Measurements from ENCODE around the gene IGSF21. TPM values are rescaled to one million over a fixed set of nuclear protein-coding genes. Genes with fewer than 3 reads are reported as not detected.

IGSF21 gene
- total and polyA plus RNA-seq, 10 of the 15 experiments (the other 5 are each of a cell fraction or from before 2014, with no cell fraction given), result 0.03 to 0.49 TPM; not detected in 8

DNA sequence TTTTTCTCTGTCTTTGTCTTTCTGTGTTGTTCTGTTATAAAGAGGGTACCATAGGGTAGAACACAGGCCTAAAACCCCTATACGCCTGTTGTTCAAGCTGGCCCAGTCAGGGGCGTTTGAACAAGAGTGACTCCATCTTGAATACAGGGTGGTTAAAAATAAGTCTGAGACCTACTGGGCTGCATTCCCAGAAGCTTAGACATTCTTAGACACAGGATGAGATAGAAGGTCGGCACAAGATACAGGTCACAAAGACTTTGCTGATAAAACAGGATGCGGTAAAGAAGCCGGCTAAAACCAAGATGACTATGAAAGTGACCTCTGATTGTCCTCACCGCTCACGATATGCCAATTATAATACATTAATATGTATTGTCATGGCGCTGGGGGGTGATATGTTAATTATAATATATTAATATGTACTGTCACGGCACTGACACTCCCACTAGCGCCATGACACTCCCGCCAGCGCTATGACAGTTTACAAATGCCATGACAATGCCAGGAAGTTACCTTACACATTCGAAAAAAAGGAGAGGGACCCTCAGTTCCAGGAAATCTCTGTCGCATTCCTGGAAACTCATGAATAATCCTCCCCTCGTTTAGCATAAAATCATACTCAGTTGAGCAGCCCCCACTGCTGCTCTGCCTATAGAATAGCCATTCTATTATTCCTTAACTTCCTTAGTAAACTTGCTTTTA, 314.6 kb downstream of the IGSF21 start:
- Histone ChIP-seq H3K4me1 (ENCODE audit: control insufficient read depth, insufficient read depth, low read length) (no peaks in the 10 kb centered on the region), H3K4me3 (no peak overlapping the region), H3K79me2 (ENCODE audit: control insufficient read depth, insufficient read depth, low read length) (no peaks in the 10 kb centered on the region), H3K36me3 (ENCODE audit: control insufficient read depth in 2 of 2, insufficient read depth in 2 of 2, low read length in 1 of 2) (no peaks in the 10 kb centered on the region), H3K9me3 (replicated peaks; ENCODE audit: control insufficient read depth, insufficient read depth, low read length) (no peaks in the 10 kb centered on the region; the same call in 2 of the 3 replicates), H3K27me3 (replicated peaks in 1 of 2; ENCODE audit: control insufficient read depth in 2 of 2, insufficient read depth in 2 of 2, low read length in 1 of 2) (no peaks in the 10 kb centered on the region), H4K20me1 (ENCODE audit: control insufficient read depth, insufficient read depth) (no peaks in the 10 kb centered on the region), H2AFZ (ENCODE audit: control insufficient read depth, low read depth, low read length) (no peak overlapping the region), H3K4me2 (ENCODE audit: control insufficient read depth, insufficient read depth) (no peak overlapping the region), H3K27ac (ENCODE audit: control insufficient read depth, insufficient read depth) (no peak overlapping the region), H3K9ac (ENCODE audit: control insufficient read depth, insufficient read depth, low read length) (no peak overlapping the region)
- SMC1A ChIA-PET (ENCODE audit: uncharacterized antibody, unreplicated experiment), result no interaction called here
- DNase-seq (ENCODE audit: low read depth, low spot score) (no peak), ATAC-seq (no peak), FAIRE-seq (no peak)
- POLR2A ChIA-PET, result no interaction called here
- CTCF ChIA-PET, result no interaction called here
- TF ChIP-seq, protein P1, sequence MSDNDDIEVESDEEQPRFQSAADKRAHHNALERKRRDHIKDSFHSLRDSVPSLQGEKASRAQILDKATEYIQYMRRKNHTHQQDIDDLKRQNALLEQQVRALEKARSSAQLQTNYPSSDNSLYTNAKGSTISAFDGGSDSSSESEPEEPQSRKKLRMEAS (IDR thresholded peaks at IDR 0.05; ENCODE audit: low read depth, low read length), result no peak
- TF ChIP-seq, protein P2, sequence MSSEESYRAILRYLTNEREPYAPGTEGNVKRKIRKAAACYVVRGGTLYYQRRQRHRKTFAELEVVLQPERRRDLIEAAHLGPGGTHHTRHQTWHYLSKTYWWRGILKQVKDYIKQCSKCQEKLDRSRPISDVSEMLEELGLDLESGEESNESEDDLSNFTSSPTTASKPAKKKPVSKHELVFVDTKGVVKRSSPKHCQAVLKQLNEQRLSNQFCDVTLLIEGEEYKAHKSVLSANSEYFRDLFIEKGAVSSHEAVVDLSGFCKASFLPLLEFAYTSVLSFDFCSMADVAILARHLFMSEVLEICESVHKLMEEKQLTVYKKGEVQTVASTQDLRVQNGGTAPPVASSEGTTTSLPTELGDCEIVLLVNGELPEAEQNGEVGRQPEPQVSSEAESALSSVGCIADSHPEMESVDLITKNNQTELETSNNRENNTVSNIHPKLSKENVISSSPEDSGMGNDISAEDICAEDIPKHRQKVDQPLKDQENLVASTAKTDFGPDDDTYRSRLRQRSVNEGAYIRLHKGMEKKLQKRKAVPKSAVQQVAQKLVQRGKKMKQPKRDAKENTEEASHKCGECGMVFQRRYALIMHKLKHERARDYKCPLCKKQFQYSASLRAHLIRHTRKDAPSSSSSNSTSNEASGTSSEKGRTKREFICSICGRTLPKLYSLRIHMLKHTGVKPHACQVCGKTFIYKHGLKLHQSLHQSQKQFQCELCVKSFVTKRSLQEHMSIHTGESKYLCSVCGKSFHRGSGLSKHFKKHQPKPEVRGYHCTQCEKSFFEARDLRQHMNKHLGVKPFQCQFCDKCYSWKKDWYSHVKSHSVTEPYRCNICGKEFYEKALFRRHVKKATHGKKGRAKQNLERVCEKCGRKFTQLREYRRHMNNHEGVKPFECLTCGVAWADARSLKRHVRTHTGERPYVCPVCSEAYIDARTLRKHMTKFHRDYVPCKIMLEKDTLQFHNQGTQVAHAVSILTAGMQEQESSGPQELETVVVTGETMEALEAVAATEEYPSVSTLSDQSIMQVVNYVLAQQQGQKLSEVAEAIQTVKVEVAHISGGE (CRISPR knock-in tag; IDR thresholded peaks at IDR 0.05), result no peak
- TF ChIP-seq IKZF1 (conservative IDR thresholded peaks at IDR 0.05) (no peak), TBL1XR1 (IDR thresholded peaks at IDR 0.05; ENCODE audit: low read depth, low read length) (no peak), GATAD2B (conservative IDR thresholded peaks at IDR 0.05; ENCODE audit: low read depth) (no peak), ZNF622 (IDR thresholded peaks at IDR 0.05) (no peak), TCF3 (IDR thresholded peaks at IDR 0.05; ENCODE audit: borderline replicate concordance, insufficient read depth, low read depth, low read length) (no peak), NBN (IDR thresholded peaks at IDR 0.05) (no peak)
- TF ChIP-seq, protein P3, sequence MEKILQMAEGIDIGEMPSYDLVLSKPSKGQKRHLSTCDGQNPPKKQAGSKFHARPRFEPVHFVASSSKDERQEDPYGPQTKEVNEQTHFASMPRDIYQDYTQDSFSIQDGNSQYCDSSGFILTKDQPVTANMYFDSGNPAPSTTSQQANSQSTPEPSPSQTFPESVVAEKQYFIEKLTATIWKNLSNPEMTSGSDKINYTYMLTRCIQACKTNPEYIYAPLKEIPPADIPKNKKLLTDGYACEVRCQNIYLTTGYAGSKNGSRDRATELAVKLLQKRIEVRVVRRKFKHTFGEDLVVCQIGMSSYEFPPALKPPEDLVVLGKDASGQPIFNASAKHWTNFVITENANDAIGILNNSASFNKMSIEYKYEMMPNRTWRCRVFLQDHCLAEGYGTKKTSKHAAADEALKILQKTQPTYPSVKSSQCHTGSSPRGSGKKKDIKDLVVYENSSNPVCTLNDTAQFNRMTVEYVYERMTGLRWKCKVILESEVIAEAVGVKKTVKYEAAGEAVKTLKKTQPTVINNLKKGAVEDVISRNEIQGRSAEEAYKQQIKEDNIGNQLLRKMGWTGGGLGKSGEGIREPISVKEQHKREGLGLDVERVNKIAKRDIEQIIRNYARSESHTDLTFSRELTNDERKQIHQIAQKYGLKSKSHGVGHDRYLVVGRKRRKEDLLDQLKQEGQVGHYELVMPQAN (conservative IDR thresholded peaks at IDR 0.05), result no peak
- TF ChIP-seq, protein P4, sequence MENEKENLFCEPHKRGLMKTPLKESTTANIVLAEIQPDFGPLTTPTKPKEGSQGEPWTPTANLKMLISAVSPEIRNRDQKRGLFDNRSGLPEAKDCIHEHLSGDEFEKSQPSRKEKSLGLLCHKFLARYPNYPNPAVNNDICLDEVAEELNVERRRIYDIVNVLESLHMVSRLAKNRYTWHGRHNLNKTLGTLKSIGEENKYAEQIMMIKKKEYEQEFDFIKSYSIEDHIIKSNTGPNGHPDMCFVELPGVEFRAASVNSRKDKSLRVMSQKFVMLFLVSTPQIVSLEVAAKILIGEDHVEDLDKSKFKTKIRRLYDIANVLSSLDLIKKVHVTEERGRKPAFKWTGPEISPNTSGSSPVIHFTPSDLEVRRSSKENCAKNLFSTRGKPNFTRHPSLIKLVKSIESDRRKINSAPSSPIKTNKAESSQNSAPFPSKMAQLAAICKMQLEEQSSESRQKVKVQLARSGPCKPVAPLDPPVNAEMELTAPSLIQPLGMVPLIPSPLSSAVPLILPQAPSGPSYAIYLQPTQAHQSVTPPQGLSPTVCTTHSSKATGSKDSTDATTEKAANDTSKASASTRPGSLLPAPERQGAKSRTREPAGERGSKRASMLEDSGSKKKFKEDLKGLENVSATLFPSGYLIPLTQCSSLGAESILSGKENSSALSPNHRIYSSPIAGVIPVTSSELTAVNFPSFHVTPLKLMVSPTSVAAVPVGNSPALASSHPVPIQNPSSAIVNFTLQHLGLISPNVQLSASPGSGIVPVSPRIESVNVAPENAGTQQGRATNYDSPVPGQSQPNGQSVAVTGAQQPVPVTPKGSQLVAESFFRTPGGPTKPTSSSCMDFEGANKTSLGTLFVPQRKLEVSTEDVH (IDR thresholded peaks at IDR 0.05; ENCODE audit: low read depth, partially characterized antibody), result no peak
- TF ChIP-seq, protein P5, sequence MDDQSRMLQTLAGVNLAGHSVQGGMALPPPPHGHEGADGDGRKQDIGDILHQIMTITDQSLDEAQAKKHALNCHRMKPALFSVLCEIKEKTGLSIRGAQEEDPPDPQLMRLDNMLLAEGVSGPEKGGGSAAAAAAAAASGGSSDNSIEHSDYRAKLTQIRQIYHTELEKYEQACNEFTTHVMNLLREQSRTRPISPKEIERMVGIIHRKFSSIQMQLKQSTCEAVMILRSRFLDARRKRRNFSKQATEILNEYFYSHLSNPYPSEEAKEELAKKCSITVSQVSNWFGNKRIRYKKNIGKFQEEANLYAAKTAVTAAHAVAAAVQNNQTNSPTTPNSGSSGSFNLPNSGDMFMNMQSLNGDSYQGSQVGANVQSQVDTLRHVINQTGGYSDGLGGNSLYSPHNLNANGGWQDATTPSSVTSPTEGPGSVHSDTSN (IDR thresholded peaks at IDR 0.05; ENCODE audit: insufficient replicate concordance, low read depth, low read length), result no peak
- TF ChIP-seq, protein P6, sequence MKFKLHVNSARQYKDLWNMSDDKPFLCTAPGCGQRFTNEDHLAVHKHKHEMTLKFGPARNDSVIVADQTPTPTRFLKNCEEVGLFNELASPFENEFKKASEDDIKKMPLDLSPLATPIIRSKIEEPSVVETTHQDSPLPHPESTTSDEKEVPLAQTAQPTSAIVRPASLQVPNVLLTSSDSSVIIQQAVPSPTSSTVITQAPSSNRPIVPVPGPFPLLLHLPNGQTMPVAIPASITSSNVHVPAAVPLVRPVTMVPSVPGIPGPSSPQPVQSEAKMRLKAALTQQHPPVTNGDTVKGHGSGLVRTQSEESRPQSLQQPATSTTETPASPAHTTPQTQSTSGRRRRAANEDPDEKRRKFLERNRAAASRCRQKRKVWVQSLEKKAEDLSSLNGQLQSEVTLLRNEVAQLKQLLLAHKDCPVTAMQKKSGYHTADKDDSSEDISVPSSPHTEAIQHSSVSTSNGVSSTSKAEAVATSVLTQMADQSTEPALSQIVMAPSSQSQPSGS (IDR thresholded peaks at IDR 0.05; ENCODE audit: low read length), result no peak
- intact Hi-C loops (cut with micrococcal nuclease; ENCODE audit: unreplicated experiment) (no loop called here), in situ Hi-C loops (cut with MboI) (no loop called here)
- BruUV-seq (replicated peaks), result no TSS peak
- WGBS (ENCODE audit: insufficient coverage, insufficient replicate concordance, low lambda C conversion rate, missing lambda C conversion rate), result 36% methylated on average over 15 of the region's 15 CpGs
- RAD21 ChIA-PET (ENCODE audit: unreplicated experiment), result no interaction called here

All from GM12878 (cell line).